ENCODE data around the gene FGF18. TPM values are rescaled to one million over a fixed set of nuclear protein-coding genes. Genes with fewer than 3 reads are reported as not detected.
A peak's percentile ranks its signal among the peaks of the same experiment; 100 is the strongest.

FGF18 gene
- total and polyA plus RNA-seq, 4 experiments from 2014 or later, result 0.09 to 0.32 (median 0.17) TPM; not detected in 1

- H3K4me1 ChIP-seq (ENCODE audit: insufficient read depth, low read length), result peaks cover 20% of the 10 kb centered on the region
- intact Hi-C loops (cut with micrococcal nuclease), result loop anchor here (5.0 kb wide), 1 partner anchor 1281 kb away; no protein-coding TSS in a partner anchor
- Mint-ChIP-seq H3K36me3 (peaks cover 21 to 23% of the 10 kb centered on the region in 2 donors), H3K4me1 (peaks cover 7 to 20% (median 13%) of the 10 kb centered on the region in 4 donors), H3K4me3 (no peak overlapping the region), H3K27me3 (peaks cover 3 to 7% of the 10 kb centered on the region in 2 donors), H3K9me3 (no peaks in the 10 kb centered on the region), H3K27ac (no peak overlapping the region)
- H3K36me3 ChIP-seq (ENCODE audit: insufficient read depth, low read length), result peaks cover 11% of the 10 kb centered on the region
- POLR2A ChIA-PET (ENCODE audit: partially characterized antibody), result no interaction called here
- CTCF ChIA-PET (ENCODE audit: partially characterized antibody), result interaction anchor here (0.7 kb wide), 1 partner anchor 765 kb away, joined by 3 read pairs; no protein-coding TSS in a partner anchor
- no peaks in the 10 kb centered on the region for H3K9me3 ChIP-seq (ENCODE audit: control insufficient read depth in 1 of 2, low read length in 2 of 2)
- no peak for DNase-seq
- no peak overlapping the region for H3K4me3 ChIP-seq (ENCODE audit: low read length in 2 of 2)
- no peak overlapping the region for H3K27ac ChIP-seq (ENCODE audit: low read depth, low read length)
- peaks cover 8% of the 10 kb centered on the region for H3K27me3 ChIP-seq (ENCODE audit: insufficient read depth, low read length)
These were observed 3.0 kb upstream of the FGF18 start for GRCh38 chr5:171416160-171417049.

- intact Hi-C loops (cut with micrococcal nuclease), result loop anchor here (1.0 to 5.0 kb wide), 3 partner anchors 188 to 1279 kb away; no protein-coding TSS in a partner anchor
- POLR2A ChIA-PET (ENCODE audit: partially characterized antibody), result interaction anchor here (2.3 kb wide), 1 partner anchor 30 kb away, joined by 6 read pairs; the partner anchor contains the start of gene NPM1
- Mint-ChIP-seq H3K27ac (peak overlapping the region in 2 of 7 donors; percentile 46 to 54), H3K27me3 (peaks cover 7 to 9% of the 10 kb centered on the region in 2 donors), H3K4me3 (peak overlapping the region; percentile 63 to 84 (median 78)), H3K36me3 (peaks cover 5% of the 10 kb centered on the region in 2 donors), H3K4me1 (peaks cover 5 to 20% (median 13%) of the 10 kb centered on the region in 4 donors), H3K9me3 (no peaks in the 10 kb centered on the region)
- DNase-seq, result peak in 4 of 5 donors; percentile 24 to 37 (median 33)
- Histone ChIP-seq H3K9me3 (ENCODE audit: control insufficient read depth in 1 of 2, low read length in 2 of 2) (no peaks in the 10 kb centered on the region), H3K4me3 (ENCODE audit: low read length in 2 of 2) (peak overlapping the region; percentile 11 to 58), H3K27ac (ENCODE audit: low read depth, low read length) (no peak overlapping the region), H3K4me1 (ENCODE audit: insufficient read depth, low read length) (peaks cover 20% of the 10 kb centered on the region), H3K27me3 (ENCODE audit: insufficient read depth, low read length) (peaks cover 10% of the 10 kb centered on the region), H3K36me3 (ENCODE audit: insufficient read depth, low read length) (no peaks in the 10 kb centered on the region)
- CTCF ChIA-PET (ENCODE audit: partially characterized antibody), result interaction anchor here (0.7 to 2.2 kb wide), 12 partner anchors 10 to 874 kb away, joined by 3 to 21 read pairs (median 5); no protein-coding TSS in a partner anchor
These were observed 998 bp upstream of the FGF18 start for GRCh38 chr5:171418316-171418981.

DNA sequence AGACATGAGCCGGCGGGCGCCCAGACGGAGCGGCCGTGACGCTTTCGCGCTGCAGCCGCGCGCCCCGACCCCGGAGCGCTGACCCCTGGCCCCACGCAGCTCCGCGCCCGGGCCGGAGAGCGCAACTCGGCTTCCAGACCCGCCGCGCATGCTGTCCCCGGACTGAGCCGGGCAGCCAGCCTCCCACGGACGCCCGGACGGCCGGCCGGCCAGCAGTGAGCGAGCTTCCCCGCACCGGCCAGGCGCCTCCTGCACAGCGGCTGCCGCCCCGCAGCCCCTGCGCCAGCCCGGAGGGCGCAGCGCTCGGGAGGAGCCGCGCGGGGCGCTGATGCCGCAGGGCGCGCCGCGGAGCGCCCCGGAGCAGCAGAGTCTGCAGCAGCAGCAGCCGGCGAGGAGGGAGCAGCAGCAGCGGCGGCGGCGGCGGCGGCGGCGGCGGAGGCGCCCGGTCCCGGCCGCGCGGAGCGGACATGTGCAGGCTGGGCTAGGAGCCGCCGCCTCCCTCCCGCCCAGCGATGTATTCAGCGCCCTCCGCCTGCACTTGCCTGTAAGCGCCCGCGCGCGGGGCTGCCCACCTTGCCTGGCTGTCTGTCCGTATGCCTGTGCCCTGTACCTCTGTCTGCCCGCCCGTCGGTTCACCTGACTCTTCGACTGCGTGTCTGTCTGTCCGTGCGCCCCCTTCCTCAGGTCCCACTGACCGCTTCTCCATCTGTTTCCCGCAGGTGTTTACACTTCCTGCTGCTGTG lies 412 bp downstream of the FGF18 start:
- no peak overlapping the region for H3K27ac Mint-ChIP-seq

DNA sequence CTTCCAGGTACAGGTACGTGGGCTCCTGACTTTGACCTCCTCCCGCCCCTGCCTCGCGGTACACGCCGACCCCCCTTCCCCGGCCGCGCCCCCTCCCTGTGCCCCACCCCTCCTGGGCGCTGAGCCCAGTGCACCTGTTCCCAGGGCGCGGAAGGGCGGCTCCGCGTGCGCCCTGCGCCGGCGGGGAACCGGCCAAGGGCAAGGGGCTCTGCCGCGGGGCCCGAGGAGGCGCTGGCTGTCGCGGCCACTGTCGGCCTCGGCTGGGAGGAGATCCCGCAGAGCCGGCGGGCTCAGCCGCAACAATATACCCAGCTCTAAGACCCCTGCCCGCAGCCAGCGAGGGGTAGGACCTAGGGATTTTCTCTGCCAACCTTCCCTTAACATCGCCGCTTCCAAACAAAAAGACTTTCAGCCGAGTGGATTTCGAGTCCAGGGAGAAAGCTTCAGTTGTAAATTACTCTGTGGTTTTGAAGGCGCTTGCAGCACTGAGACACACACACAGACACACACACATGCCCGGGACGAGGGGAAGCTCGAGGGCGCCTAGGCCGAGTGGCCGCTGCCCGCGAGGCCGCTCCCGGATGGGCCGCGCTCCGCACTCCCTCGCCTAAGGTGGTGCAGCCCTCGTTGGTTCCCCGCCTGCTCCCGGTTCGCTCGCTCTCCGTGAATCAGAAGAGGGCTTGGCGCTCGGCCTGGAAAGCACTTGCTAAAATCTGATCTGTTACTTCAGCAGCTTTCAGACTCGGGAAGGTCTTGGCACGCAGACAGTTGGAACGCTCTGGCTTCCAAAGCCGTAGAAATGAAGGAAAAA lies 1.2 kb downstream of the FGF18 start:
- intact Hi-C loops (cut with micrococcal nuclease), result no loop called here
- Histone ChIP-seq H3K36me3 (ENCODE audit: insufficient read depth, low read length) (no peaks in the 10 kb centered on the region), H3K27me3 (ENCODE audit: insufficient read depth, low read length) (peaks cover 10% of the 10 kb centered on the region), H3K9me3 (ENCODE audit: control insufficient read depth in 1 of 2, low read length in 2 of 2) (no peaks in the 10 kb centered on the region), H3K4me1 (ENCODE audit: insufficient read depth, low read length) (peaks cover 20% of the 10 kb centered on the region), H3K27ac (ENCODE audit: low read depth, low read length) (no peak overlapping the region), H3K4me3 (ENCODE audit: low read length in 2 of 2) (no peak overlapping the region)
- DNase-seq, result no peak
- CTCF ChIA-PET (ENCODE audit: partially characterized antibody), result no interaction called here
- Mint-ChIP-seq H3K4me1 (peaks cover 5 to 20% (median 13%) of the 10 kb centered on the region in 4 donors), H3K27me3 (peaks cover 7 to 9% of the 10 kb centered on the region in 2 donors), H3K27ac (peak overlapping the region in 2 of 7 donors; percentile 13 to 15), H3K36me3 (no peaks in the 10 kb centered on the region), H3K4me3 (peak overlapping the region; percentile 82 to 91 (median 84)), H3K9me3 (no peaks in the 10 kb centered on the region)
- POLR2A ChIA-PET (ENCODE audit: partially characterized antibody), result no interaction called here

More for the DNA sequence above, 412 bp downstream of the FGF18 start:
- POLR2A ChIA-PET (ENCODE audit: partially characterized antibody), result interaction anchor here (2.3 kb wide), 1 partner anchor 32 kb away, joined by 6 read pairs; the partner anchor contains the start of gene NPM1
- H3K4me1 Mint-ChIP-seq, result peaks cover 5 to 20% (median 13%) of the 10 kb centered on the region in 4 donors
- CTCF ChIA-PET (ENCODE audit: partially characterized antibody), result interaction anchor here (1.5 to 2.2 kb wide), 6 partner anchors 11 to 490 kb away, joined by 3 to 21 read pairs (median 8); no protein-coding TSS in a partner anchor
- peaks cover 10% of the 10 kb centered on the region for H3K27me3 ChIP-seq (ENCODE audit: insufficient read depth, low read length)
- H3K36me3 ChIP-seq (ENCODE audit: insufficient read depth, low read length), result no peaks in the 10 kb centered on the region
- peak overlapping the region; percentile 82 to 91 (median 84) for H3K4me3 Mint-ChIP-seq
- H3K4me1 ChIP-seq (ENCODE audit: insufficient read depth, low read length), result peaks cover 20% of the 10 kb centered on the region
- H3K9me3 Mint-ChIP-seq, result no peaks in the 10 kb centered on the region
- peaks cover 7 to 9% of the 10 kb centered on the region in 2 donors for H3K27me3 Mint-ChIP-seq
- no peaks in the 10 kb centered on the region for H3K36me3 Mint-ChIP-seq
- intact Hi-C loops (cut with micrococcal nuclease), result loop anchor here (2.0 to 5.0 kb wide), 2 partner anchors 187 to 1277 kb away; no protein-coding TSS in a partner anchor
- peak in 3 of 5 donors; percentile 26 to 34 (median 30) for DNase-seq
- no peaks in the 10 kb centered on the region for H3K9me3 ChIP-seq (ENCODE audit: control insufficient read depth in 1 of 2, low read length in 2 of 2)
- no peak overlapping the region for H3K4me3 ChIP-seq (ENCODE audit: low read length in 2 of 2)
- H3K27ac ChIP-seq (ENCODE audit: low read depth, low read length), result no peak overlapping the region

- H3K27me3 Mint-ChIP-seq, result peaks cover 7 to 9% of the 10 kb centered on the region in 2 donors
- no peak for DNase-seq
- ChIA-PET POLR2A (ENCODE audit: partially characterized antibody) (no interaction called here), CTCF (ENCODE audit: partially characterized antibody) (no interaction called here)
- peaks cover 10% of the 10 kb centered on the region for H3K27me3 ChIP-seq (ENCODE audit: insufficient read depth, low read length)
- no peak overlapping the region for H3K27ac Mint-ChIP-seq
- H3K4me1 ChIP-seq (ENCODE audit: insufficient read depth, low read length), result peaks cover 20% of the 10 kb centered on the region
- no peaks in the 10 kb centered on the region for H3K36me3 Mint-ChIP-seq
- no peaks in the 10 kb centered on the region for H3K9me3 ChIP-seq (ENCODE audit: control insufficient read depth in 1 of 2, low read length in 2 of 2)
- intact Hi-C loops (cut with micrococcal nuclease), result no loop called here
- peak overlapping the region in 7 of 8 donors; percentile 26 to 63 (median 47) for H3K4me3 Mint-ChIP-seq
- H3K36me3 ChIP-seq (ENCODE audit: insufficient read depth, low read length), result no peaks in the 10 kb centered on the region
- H3K27ac ChIP-seq (ENCODE audit: low read depth, low read length), result no peak overlapping the region
- peaks cover 5 to 20% (median 13%) of the 10 kb centered on the region in 4 donors for H3K4me1 Mint-ChIP-seq
- H3K9me3 Mint-ChIP-seq, result no peaks in the 10 kb centered on the region
- H3K4me3 ChIP-seq (ENCODE audit: low read length in 2 of 2), result no peak overlapping the region
These were observed 2.1 kb downstream of the FGF18 start for GRCh38 chr5:171421331-171422262.

All from CD4-positive, alpha-beta memory T cell (primary cell).